HepG2 (cell line): ENCODE data around the gene HPGD. TPM values are rescaled to one million over a fixed set of nuclear protein-coding genes. Genes with fewer than 3 reads are reported as not detected.

ENCODE experiments used
- ATF7-NPFF ChIP-seq: sonication (generic); formaldehyde crosslinking; IDR thresholded peaks from 2 replicates; pipeline ENCODE4 v1.8.1; 2023; ENCODE audit warnings: mild to moderate bottlenecking, low read depth, missing genetic modification reagents, moderate library complexity
- CAMTA2 ChIP-seq: sonication (generic); formaldehyde crosslinking; IDR thresholded peaks from 2 replicates; pipeline ENCODE4 v1.4.0; 2020; ENCODE audit warnings: mild to moderate bottlenecking, missing genetic modification reagents, borderline replicate concordance
- CEBPB ChIP-seq: IDR thresholded peaks from 2 replicates; pipeline ENCODE4 v1.6.1; 2011; ENCODE audit warnings: low read depth, low read length, improper control_type of control experiment, borderline replicate concordance
- FOXP1 ChIP-seq, 2 experiments: fragments of 450-650 bp in 1 of 2; IDR thresholded peaks; 2 replicates each; pipeline ENCODE4 v1.6.1; 2017 to 2018; ENCODE audit warnings: antibody characterized with exemption in 1 of 2
- GATAD2A ChIP-seq: IDR thresholded peaks from 2 replicates; pipeline ENCODE4 v1.6.1; 2016
- KLF13 ChIP-seq: sonication (generic); formaldehyde crosslinking; IDR thresholded peaks from 2 replicates; pipeline ENCODE4 v1.4.0; 2020; ENCODE audit warnings: mild to moderate bottlenecking, missing genetic modification reagents
- NCOA2 ChIP-seq: sonication (generic); formaldehyde crosslinking; IDR thresholded peaks from 2 replicates; pipeline ENCODE4 v1.8.0; 2022; ENCODE audit warnings: inconsistent platforms
- POGZ ChIP-seq: sonication (generic); formaldehyde crosslinking; IDR thresholded peaks from 2 replicates; pipeline ENCODE4 v1.4.0; 2020; ENCODE audit warnings: mild to moderate bottlenecking, missing genetic modification reagents
- RBM22 ChIP-seq: fragments of 200-400 bp; formaldehyde crosslinking; optimal IDR thresholded peaks from 2 replicates; pipeline ENCODE3; 2017; ENCODE audit warnings: mild to moderate bottlenecking, low read length, moderate library complexity
- SATB2 ChIP-seq: sonication (generic); formaldehyde crosslinking; IDR thresholded peaks from 2 replicates; pipeline ENCODE4 v1.5.0; 2020; ENCODE audit warnings: missing genetic modification reagents
- TBL1XR1 ChIP-seq: fragments of 150-350 bp; IDR thresholded peaks from 2 replicates; pipeline ENCODE4 v1.6.1; 2014; ENCODE audit warnings: borderline replicate concordance, low read length; ENCODE audit not compliant: partially characterized antibody
- TBX2 ChIP-seq: sonication (generic); formaldehyde crosslinking; IDR thresholded peaks from 2 replicates; pipeline ENCODE4 v1.5.0; 2020; ENCODE audit warnings: missing genetic modification reagents, mild to moderate bottlenecking, borderline replicate concordance
- ZNF331 ChIP-seq: sonication (generic); formaldehyde crosslinking; IDR thresholded peaks from 2 replicates; pipeline ENCODE4 v1.4.0; 2020; ENCODE audit warnings: missing genetic modification reagents
- ZNF644 ChIP-seq: IDR thresholded peaks from 2 replicates; pipeline ENCODE4 v1.6.1; 2016; ENCODE audit warnings: low read depth
- polyA plus RNA-seq, 8 experiments: library from polyadenylated mRNA; depleted of rRNA in 3 of 8; stranded (reverse) in 7 of 8; unstranded in 1 of 8; fragments of >200 nt; fragmentation: Illumina TruSeq in 4 of 8; extraction: Trizol in 4 of 8; gene quantifications; 2 replicates each; pipeline versions ENCODE4 v1.2.1 to v1.2.3, GENCODE V29; 2011 to 2016; ENCODE audit warnings: low read depth in 4 of 8, missing spikeins in 1 of 8, mixed read lengths in 1 of 8; ENCODE audit not compliant: insufficient read depth in 1 of 8
- total RNA-seq, 5 experiments: library from RNA; depleted of rRNA; stranded (reverse); fragments of >200 nt; fragmentation: Illumina TruSeq; extraction: Trizol; gene quantifications; 2 replicates each; pipeline ENCODE4 v1.2.3, GENCODE V29; 2016; ENCODE audit warnings: low read depth in 1 of 5
- TF ChIP-seq, protein P1 (sequence below): sonication (generic); formaldehyde crosslinking; conservative IDR thresholded peaks from 2 replicates; pipeline ENCODE4 v1.8.0; 2022; ENCODE audit warnings: mild to moderate bottlenecking, moderate library complexity, missing genetic modification reagents
- TF ChIP-seq, protein P2 (sequence below): sonication (generic); formaldehyde crosslinking; IDR thresholded peaks from 2 replicates; pipeline ENCODE4 v1.5.0; 2020; ENCODE audit warnings: mild to moderate bottlenecking, missing genetic modification reagents
- TF ChIP-seq, protein P3 (sequence below): sonication (generic); formaldehyde crosslinking; IDR thresholded peaks from 2 replicates; pipeline ENCODE4 v1.4.0; 2020; ENCODE audit warnings: missing genetic modification reagents
- TF ChIP-seq, protein P4 (sequence below): sonication (generic); formaldehyde crosslinking; IDR thresholded peaks from 2 replicates; pipeline ENCODE4 v1.5.0; 2020; ENCODE audit warnings: mild to moderate bottlenecking, missing genetic modification reagents, borderline replicate concordance

The HPGD gene
- total and polyA plus RNA-seq, 2 of the 13 experiments (the other 11 are each of a cell fraction or from before 2014, with no cell fraction given) = 0.13 to 0.24 TPM

- TF ChIP-seq, protein P1, sequence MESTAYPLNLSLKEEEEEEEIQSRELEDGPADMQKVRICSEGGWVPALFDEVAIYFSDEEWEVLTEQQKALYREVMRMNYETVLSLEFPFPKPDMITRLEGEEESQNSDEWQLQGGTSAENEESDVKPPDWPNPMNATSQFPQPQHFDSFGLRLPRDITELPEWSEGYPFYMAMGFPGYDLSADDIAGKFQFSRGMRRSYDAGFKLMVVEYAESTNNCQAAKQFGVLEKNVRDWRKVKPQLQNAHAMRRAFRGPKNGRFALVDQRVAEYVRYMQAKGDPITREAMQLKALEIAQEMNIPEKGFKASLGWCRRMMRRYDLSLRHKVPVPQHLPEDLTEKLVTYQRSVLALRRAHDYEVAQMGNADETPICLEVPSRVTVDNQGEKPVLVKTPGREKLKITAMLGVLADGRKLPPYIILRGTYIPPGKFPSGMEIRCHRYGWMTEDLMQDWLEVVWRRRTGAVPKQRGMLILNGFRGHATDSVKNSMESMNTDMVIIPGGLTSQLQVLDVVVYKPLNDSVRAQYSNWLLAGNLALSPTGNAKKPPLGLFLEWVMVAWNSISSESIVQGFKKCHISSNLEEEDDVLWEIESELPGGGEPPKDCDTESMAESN = no peak
- no peak for TF ChIP-seq KLF13
- peak; percentile 77 for TF ChIP-seq CEBPB
- peak; percentile 29; the same call in 1 of the 2 replicates for TF ChIP-seq ZNF331 (CRISPR knock-in tag)
- TF ChIP-seq, protein P2, sequence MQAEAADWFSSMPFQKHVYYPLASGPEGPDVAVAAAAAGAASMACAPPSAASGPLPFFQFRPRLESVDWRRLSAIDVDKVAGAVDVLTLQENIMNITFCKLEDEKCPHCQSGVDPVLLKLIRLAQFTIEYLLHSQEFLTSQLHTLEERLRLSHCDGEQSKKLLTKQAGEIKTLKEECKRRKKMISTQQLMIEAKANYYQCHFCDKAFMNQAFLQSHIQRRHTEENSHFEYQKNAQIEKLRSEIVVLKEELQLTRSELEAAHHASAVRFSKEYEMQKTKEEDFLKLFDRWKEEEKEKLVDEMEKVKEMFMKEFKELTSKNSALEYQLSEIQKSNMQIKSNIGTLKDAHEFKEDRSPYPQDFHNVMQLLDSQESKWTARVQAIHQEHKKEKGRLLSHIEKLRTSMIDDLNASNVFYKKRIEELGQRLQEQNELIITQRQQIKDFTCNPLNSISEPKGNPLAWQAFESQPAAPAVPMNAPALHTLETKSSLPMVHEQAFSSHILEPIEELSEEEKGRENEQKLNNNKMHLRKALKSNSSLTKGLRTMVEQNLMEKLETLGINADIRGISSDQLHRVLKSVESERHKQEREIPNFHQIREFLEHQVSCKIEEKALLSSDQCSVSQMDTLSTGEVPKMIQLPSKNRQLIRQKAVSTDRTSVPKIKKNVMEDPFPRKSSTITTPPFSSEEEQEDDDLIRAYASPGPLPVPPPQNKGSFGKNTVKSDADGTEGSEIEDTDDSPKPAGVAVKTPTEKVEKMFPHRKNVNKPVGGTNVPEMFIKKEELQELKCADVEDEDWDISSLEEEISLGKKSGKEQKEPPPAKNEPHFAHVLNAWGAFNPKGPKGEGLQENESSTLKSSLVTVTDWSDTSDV = no peak
- TF ChIP-seq FOXP1 (IDR thresholded peaks at IDR 0.05) = peak; percentile 24; the same call in 1 of the 2 replicates
- peak; percentile 87 for TF ChIP-seq FOXP1 (CRISPR knock-in tag; IDR thresholded peaks at IDR 0.05)
- TF ChIP-seq GATAD2A (CRISPR knock-in tag) = peak; percentile 84
- no peak for TF ChIP-seq RBM22
- TF ChIP-seq SATB2 (CRISPR knock-in tag) = no peak
- peak; percentile 67 for TF ChIP-seq POGZ (CRISPR knock-in tag)
- TF ChIP-seq, protein P3, sequence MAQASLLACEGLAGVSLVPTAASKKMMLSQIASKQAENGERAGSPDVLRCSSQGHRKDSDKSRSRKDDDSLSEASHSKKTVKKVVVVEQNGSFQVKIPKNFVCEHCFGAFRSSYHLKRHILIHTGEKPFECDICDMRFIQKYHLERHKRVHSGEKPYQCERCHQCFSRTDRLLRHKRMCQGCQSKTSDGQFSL (CRISPR knock-in tag) = no peak
- TF ChIP-seq CAMTA2 = no peak
- no peak for TF ChIP-seq ATF7-NPFF (CRISPR knock-in tag)
- TF ChIP-seq ZNF644 (CRISPR knock-in tag) = peak; percentile 72
- peak; percentile 64; the same call in 1 of the 2 replicates for TF ChIP-seq TBX2
- no peak for TF ChIP-seq TBL1XR1
- TF ChIP-seq, protein P4, sequence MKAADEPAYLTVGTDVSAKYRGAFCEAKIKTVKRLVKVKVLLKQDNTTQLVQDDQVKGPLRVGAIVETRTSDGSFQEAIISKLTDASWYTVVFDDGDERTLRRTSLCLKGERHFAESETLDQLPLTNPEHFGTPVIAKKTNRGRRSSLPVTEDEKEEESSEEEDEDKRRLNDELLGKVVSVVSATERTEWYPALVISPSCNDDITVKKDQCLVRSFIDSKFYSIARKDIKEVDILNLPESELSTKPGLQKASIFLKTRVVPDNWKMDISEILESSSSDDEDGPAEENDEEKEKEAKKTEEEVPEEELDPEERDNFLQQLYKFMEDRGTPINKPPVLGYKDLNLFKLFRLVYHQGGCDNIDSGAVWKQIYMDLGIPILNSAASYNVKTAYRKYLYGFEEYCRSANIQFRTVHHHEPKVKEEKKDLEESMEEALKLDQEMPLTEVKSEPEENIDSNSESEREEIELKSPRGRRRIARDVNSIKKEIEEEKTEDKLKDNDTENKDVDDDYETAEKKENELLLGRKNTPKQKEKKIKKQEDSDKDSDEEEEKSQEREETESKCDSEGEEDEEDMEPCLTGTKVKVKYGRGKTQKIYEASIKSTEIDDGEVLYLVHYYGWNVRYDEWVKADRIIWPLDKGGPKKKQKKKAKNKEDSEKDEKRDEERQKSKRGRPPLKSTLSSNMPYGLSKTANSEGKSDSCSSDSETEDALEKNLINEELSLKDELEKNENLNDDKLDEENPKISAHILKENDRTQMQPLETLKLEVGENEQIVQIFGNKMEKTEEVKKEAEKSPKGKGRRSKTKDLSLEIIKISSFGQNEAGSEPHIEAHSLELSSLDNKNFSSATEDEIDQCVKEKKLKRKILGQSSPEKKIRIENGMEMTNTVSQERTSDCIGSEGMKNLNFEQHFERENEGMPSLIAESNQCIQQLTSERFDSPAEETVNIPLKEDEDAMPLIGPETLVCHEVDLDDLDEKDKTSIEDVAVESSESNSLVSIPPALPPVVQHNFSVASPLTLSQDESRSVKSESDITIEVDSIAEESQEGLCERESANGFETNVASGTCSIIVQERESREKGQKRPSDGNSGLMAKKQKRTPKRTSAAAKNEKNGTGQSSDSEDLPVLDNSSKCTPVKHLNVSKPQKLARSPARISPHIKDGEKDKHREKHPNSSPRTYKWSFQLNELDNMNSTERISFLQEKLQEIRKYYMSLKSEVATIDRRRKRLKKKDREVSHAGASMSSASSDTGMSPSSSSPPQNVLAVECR (CRISPR knock-in tag) = no peak
- TF ChIP-seq NCOA2 (CRISPR knock-in tag) = peak; percentile 79
Observed at GRCh38 chr4:174538123-174538875, 16.0 kb upstream of the HPGD start (continued).
